Measurements from ENCODE around the gene BRCA2. TPM values are rescaled to one million over a fixed set of nuclear protein-coding genes. Genes with fewer than 3 reads are reported as not detected.

The BRCA2 gene
- total RNA-seq, 5 donors from 2014 or later (not counting 1 experiment from before 2014, with no cell fraction given) = 2.2 to 4.7 (median 3.1) TPM

DNA sequence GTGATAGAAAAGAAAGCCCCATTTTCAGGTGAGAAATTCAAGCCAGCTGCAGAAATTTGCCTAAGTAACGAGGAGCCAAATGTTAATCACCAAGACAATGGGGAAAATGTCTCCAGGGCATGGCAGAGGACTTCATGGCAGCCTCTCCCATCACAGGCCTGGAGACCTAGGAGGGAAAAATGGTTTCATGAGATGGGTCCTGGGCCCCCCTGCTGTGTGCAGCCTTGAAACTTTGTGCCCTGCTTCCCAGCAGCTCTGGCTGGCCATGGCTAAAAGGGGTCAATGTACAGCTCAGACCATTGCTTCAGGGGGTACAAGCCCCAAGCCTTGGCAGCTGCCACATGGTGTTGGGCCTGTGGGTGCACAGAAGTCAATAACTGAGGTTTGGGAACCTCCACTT lies 102.7 kb downstream of the BRCA2 start:
- no peak overlapping the region for H3K4me3 Mint-ChIP-seq
- WGBS (ENCODE audit: insufficient coverage) = 100% methylated on average over 1 of the region's 1 CpG
- H3K27me3 ChIP-seq (replicated peaks in 1 of 2; ENCODE audit: control insufficient read depth in 2 of 2, extremely low read depth in 1 of 2, insufficient read depth in 2 of 2, low read length in 1 of 2) = no peaks in the 10 kb centered on the region
- POLR2A ChIA-PET = interaction anchor here in 1 of 2 donors (1.1 kb wide), 1 partner anchor 10 kb away, joined by 3 read pairs; no protein-coding TSS in a partner anchor
- CTCF ChIA-PET = no interaction called here
- no peaks in the 10 kb centered on the region for H3K9me3 ChIP-seq
- H3K4me1 ChIP-seq (ENCODE audit: control insufficient read depth in 1 of 2, extremely low read depth in 1 of 2, insufficient read depth in 2 of 2, low read length in 2 of 2) = no peaks in the 10 kb centered on the region
- peaks cover 6 to 7% (median 7%) of the 10 kb centered on the region in 3 donors for H3K9me3 Mint-ChIP-seq
- H3K27ac ChIP-seq (ENCODE audit: low read length) = no peak overlapping the region
- no peak overlapping the region for H3K4me3 ChIP-seq (ENCODE audit: control insufficient read depth in 1 of 2, extremely low read depth in 1 of 2, low read length in 1 of 2)
- no peaks in the 10 kb centered on the region for H3K27me3 Mint-ChIP-seq
- no peak overlapping the region for H3K27ac Mint-ChIP-seq
- DNase-seq (no peak), ATAC-seq (replicated peaks in 1 of 4) (no peak)
- H3K36me3 Mint-ChIP-seq = peaks cover 47% of the 10 kb centered on the region
- H3K36me3 ChIP-seq (ENCODE audit: control insufficient read depth in 2 of 2, extremely low read depth in 1 of 2, insufficient read depth in 1 of 2, low read length in 1 of 2) = peaks cover 3 to 11% of the 10 kb centered on the region in 2 donors
- H3K4me1 Mint-ChIP-seq = peaks cover 17 to 23% (median 21%) of the 10 kb centered on the region in 3 donors

DNA sequence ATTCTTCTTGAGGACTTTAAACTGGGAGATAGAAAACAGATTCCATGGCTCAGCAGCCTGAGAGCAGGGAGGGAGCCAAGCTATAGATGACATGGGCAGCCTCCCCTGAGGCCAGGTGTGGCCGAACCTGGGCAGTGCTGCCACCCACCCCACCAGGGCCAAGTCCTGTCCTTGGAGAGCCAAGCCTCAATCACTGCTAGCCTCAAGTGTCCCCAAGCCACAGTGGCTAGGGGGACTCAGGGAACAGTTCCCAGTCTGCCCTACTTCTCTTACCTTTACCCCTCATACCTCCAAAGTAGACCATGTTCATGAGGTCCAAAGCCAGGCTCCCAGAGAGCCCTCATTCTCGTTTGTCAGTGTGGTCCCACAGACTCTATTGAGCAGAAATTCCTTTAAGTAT lies 104.6 kb downstream of the BRCA2 start:
- H3K27me3 ChIP-seq (replicated peaks in 1 of 2; ENCODE audit: control insufficient read depth in 2 of 2, extremely low read depth in 1 of 2, insufficient read depth in 2 of 2, low read length in 1 of 2) = no peaks in the 10 kb centered on the region
- peaks cover 3 to 11% of the 10 kb centered on the region in 2 donors for H3K36me3 ChIP-seq (ENCODE audit: control insufficient read depth in 2 of 2, extremely low read depth in 1 of 2, insufficient read depth in 1 of 2, low read length in 1 of 2)
- peaks cover 2 to 8% of the 10 kb centered on the region in 2 experiments for H3K4me1 ChIP-seq (ENCODE audit: control insufficient read depth in 1 of 2, extremely low read depth in 1 of 2, insufficient read depth in 2 of 2, low read length in 2 of 2)
- no peak overlapping the region for H3K4me3 ChIP-seq (ENCODE audit: control insufficient read depth in 1 of 2, extremely low read depth in 1 of 2, low read length in 1 of 2)
- ATAC-seq (replicated peaks in 1 of 4) = no peak
- no peak for DNase-seq
- WGBS (ENCODE audit: insufficient coverage) = 100% methylated on average over 2 of the region's 2 CpGs
- Mint-ChIP-seq H3K4me3 (no peak overlapping the region), H3K27me3 (no peaks in the 10 kb centered on the region), H3K9me3 (peaks cover 6 to 7% (median 7%) of the 10 kb centered on the region in 3 donors), H3K4me1 (peaks cover 27 to 39% (median 34%) of the 10 kb centered on the region in 3 donors), H3K27ac (no peak overlapping the region), H3K36me3 (peaks cover 59% of the 10 kb centered on the region)
- CTCF ChIA-PET = no interaction called here
- H3K9me3 ChIP-seq = no peaks in the 10 kb centered on the region
- no peak overlapping the region for H3K27ac ChIP-seq (ENCODE audit: low read length)
- POLR2A ChIA-PET = no interaction called here

DNA sequence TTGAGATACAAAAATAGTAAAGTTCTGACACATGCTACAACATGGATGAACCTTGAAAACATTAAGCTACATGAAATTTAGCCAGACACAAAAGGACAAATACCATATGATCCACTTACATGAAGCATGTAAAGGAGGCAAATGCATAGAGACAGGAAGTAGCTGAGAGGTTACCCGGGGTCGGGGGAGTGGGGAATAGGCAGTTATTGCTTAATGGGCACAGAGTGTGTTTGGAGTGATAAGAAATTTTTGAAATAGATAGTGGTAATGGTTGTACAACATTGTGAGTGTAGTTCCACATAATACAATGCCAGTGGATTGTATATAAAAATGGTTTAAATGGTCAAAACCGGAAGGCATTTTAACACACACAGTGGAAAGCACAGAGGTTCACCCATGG lies 108.3 kb downstream of the BRCA2 start:
- peaks cover 42 to 48% (median 45%) of the 10 kb centered on the region in 3 donors for H3K4me1 Mint-ChIP-seq
- Histone ChIP-seq H3K4me3 (ENCODE audit: control insufficient read depth in 1 of 2, extremely low read depth in 1 of 2, low read length in 1 of 2) (no peak overlapping the region), H3K9me3 (no peaks in the 10 kb centered on the region), H3K4me1 (ENCODE audit: control insufficient read depth in 1 of 2, extremely low read depth in 1 of 2, insufficient read depth in 2 of 2, low read length in 2 of 2) (peaks cover 9 to 30% of the 10 kb centered on the region in 2 experiments), H3K27me3 (replicated peaks in 1 of 2; ENCODE audit: control insufficient read depth in 2 of 2, extremely low read depth in 1 of 2, insufficient read depth in 2 of 2, low read length in 1 of 2) (no peaks in the 10 kb centered on the region), H3K36me3 (ENCODE audit: control insufficient read depth in 2 of 2, extremely low read depth in 1 of 2, insufficient read depth in 1 of 2, low read length in 1 of 2) (peaks cover 3 to 11% of the 10 kb centered on the region in 2 donors), H3K27ac (ENCODE audit: low read length) (no peak overlapping the region)
- DNase-seq = no peak
- peak overlapping the region in 1 of 3 donors; percentile 9 for H3K4me3 Mint-ChIP-seq
- H3K9me3 Mint-ChIP-seq = peaks cover 6 to 7% (median 7%) of the 10 kb centered on the region in 3 donors
- WGBS (ENCODE audit: insufficient coverage) = 48% methylated on average over 2 of the region's 3 CpGs
- no peaks in the 10 kb centered on the region for H3K27me3 Mint-ChIP-seq
- peaks cover 48% of the 10 kb centered on the region for H3K36me3 Mint-ChIP-seq
- CTCF ChIA-PET = interaction anchor here (0.6 to 1.0 kb wide), 2 partner anchors 8 to 12 kb away, joined by 3 read pairs; no protein-coding TSS in a partner anchor
- no peak overlapping the region for H3K27ac Mint-ChIP-seq
- no peak for ATAC-seq (replicated peaks in 1 of 4)
- POLR2A ChIA-PET = interaction anchor here (0.6 to 1.7 kb wide), 4 partner anchors 15 to 1260 kb away, joined by 3 to 5 read pairs (median 3); no protein-coding TSS in a partner anchor

DNA sequence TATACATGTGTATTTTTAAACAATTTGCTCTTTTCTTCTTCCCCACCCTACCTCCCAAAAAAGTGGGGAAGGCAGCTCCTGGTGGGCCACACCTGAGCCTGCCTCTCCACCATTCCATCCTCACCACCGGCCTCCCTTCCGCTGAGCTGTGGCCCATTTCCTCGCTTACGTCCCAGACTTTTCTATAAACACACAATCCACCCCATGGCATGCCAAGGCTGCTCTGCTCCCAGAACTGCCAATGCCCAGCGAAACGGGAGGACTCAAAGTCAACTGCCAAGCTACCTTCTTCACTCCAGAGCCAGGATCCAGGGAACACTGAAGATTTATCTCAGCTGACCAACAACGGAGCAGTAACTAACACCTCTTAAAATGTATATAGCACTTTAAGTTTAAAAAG lies 109.8 kb downstream of the BRCA2 start:
- peaks cover 11 to 40% of the 10 kb centered on the region in 2 experiments for H3K4me1 ChIP-seq (ENCODE audit: control insufficient read depth in 1 of 2, extremely low read depth in 1 of 2, insufficient read depth in 2 of 2, low read length in 2 of 2)
- Mint-ChIP-seq H3K9me3 (peaks cover under 1 to 2% (median under 1%) of the 10 kb centered on the region in 3 donors), H3K27ac (peak overlapping the region; percentile 68 to 82), H3K27me3 (no peaks in the 10 kb centered on the region), H3K36me3 (peaks cover 36% of the 10 kb centered on the region), H3K4me3 (peak overlapping the region; percentile 60 to 99 (median 88)), H3K4me1 (peaks cover 48 to 51% (median 50%) of the 10 kb centered on the region in 3 donors)
- WGBS (ENCODE audit: insufficient coverage) = 97% methylated on average over 6 of the region's 7 CpGs
- H3K27ac ChIP-seq (ENCODE audit: low read length) = no peak overlapping the region
- peak overlapping the region in 1 of 2 donors; percentile 19 for H3K4me3 ChIP-seq (ENCODE audit: control insufficient read depth in 1 of 2, extremely low read depth in 1 of 2, low read length in 1 of 2)
- ChIA-PET CTCF (interaction anchor here in 1 of 2 donors (1.1 kb wide), 1 partner anchor 164 kb away, joined by 3 read pairs; no protein-coding TSS in a partner anchor), POLR2A (interaction anchor here (0.5 to 1.3 kb wide), 3 partner anchors 94 to 118 kb away, joined by 3 to 4 read pairs (median 4); partner anchors contain the start of genes BRCA2 (in 1 of the 2) and ZAR1L (in 1 of the 2))
- H3K27me3 ChIP-seq (replicated peaks in 1 of 2; ENCODE audit: control insufficient read depth in 2 of 2, extremely low read depth in 1 of 2, insufficient read depth in 2 of 2, low read length in 1 of 2) = no peaks in the 10 kb centered on the region
- no peaks in the 10 kb centered on the region for H3K9me3 ChIP-seq
- no peak for ATAC-seq (replicated peaks in 1 of 4)
- H3K36me3 ChIP-seq (ENCODE audit: control insufficient read depth in 2 of 2, extremely low read depth in 1 of 2, insufficient read depth in 1 of 2, low read length in 1 of 2) = peaks cover 0 to 7% of the 10 kb centered on the region in 2 donors
- no peak for DNase-seq

DNA sequence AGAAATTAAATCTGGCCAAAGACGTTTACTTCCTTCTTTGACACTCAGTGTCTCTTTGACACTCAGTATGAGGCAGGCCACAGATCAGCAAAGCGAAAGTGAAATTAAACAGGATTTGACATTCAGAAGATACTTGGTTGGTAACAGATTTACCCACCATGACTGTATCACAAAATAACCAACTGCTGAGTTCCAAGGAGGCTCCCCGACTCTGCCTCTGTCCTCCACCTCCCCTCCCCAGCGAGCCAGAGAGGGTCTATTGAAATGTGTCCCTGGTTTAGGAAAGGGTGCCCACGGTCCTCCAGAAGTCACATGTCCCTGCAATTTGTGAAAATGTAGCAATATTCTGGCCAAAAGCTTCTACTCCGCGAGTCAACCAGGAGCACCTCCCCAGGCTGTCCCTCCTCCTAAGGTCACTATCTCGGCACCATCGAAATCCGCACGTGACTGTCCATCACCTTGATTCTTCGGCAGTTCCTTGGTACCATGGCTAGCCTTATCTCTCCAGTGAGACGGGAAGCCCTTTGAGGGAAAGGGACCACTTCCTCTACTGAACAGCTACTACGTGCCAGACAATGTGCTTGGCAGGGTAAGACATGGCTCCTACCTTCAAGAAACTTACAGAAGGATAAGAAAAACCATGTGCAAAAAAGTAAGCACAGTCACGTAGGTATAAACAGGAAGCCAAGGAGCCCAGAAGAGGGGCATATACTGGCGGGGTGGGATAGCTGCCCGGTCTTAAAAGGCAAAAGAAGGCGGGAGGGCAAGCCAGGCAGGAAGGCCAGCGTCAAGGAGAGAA lies 111.1 kb downstream of the BRCA2 start:
- Histone ChIP-seq H3K4me1 (ENCODE audit: control insufficient read depth in 1 of 2, extremely low read depth in 1 of 2, insufficient read depth in 2 of 2, low read length in 2 of 2) (peaks cover 11 to 40% of the 10 kb centered on the region in 2 experiments), H3K27ac (ENCODE audit: low read length) (peak overlapping the region; percentile 95), H3K27me3 (replicated peaks in 1 of 2; ENCODE audit: control insufficient read depth in 2 of 2, extremely low read depth in 1 of 2, insufficient read depth in 2 of 2, low read length in 1 of 2) (no peaks in the 10 kb centered on the region), H3K9me3 (no peaks in the 10 kb centered on the region), H3K4me3 (ENCODE audit: control insufficient read depth in 1 of 2, extremely low read depth in 1 of 2, low read length in 1 of 2) (peak overlapping the region; percentile 80 to 82), H3K36me3 (ENCODE audit: control insufficient read depth in 2 of 2, extremely low read depth in 1 of 2, insufficient read depth in 1 of 2, low read length in 1 of 2) (peaks cover 0 to 3% of the 10 kb centered on the region in 2 donors)
- ChIA-PET CTCF (interaction anchor here in 1 of 2 donors (1.0 kb wide), 1 partner anchor 12 kb away, joined by 3 read pairs; no protein-coding TSS in a partner anchor), POLR2A (interaction anchor here in 1 of 2 donors (0.5 to 2.1 kb wide), 3 partner anchors 12 to 111 kb away, joined by 3 to 7 read pairs (median 3); partner anchors contain the start of genes BRCA2 and ZAR1L)
- peak; percentile 1 to 79 (median 28) for DNase-seq
- WGBS (ENCODE audit: insufficient coverage) = 15% methylated on average over 16 of the region's 19 CpGs
- Mint-ChIP-seq H3K27ac (peak overlapping the region; percentile 94 to 96), H3K36me3 (peaks cover 28% of the 10 kb centered on the region), H3K4me1 (peaks cover 45 to 51% (median 51%) of the 10 kb centered on the region in 3 donors), H3K9me3 (no peaks in the 10 kb centered on the region), H3K27me3 (no peaks in the 10 kb centered on the region), H3K4me3 (peak overlapping the region; percentile 88 to 99 (median 90))
- ATAC-seq (replicated peaks in 1 of 4) = peak; percentile 44 to 58 (median 50)

Data from T-cell (primary cell).